SK-N-SH treated with all-trans-retinoic acid at 6 μM for 48 hours (cell line): ENCODE measurements around the gene STAC3.

Experiments
- ATAC-seq: fragments of 200-7000 bp; cut with Tn5 transposase; 3 replicates; pipeline ENCODE4 v1.9.1; 2020; ENCODE audit warnings: mild to moderate bottlenecking, moderate library complexity
- ARNTL ChIP-seq: fragments of 450-650 bp; formaldehyde crosslinking; IDR thresholded peaks from 2 replicates; pipeline ENCODE4 v1.5.0; 2020; ENCODE audit warnings: low read depth, mild to moderate bottlenecking, moderate library complexity, borderline replicate concordance
- BACH2 ChIP-seq: fragments of 250-450 bp; sonication (Bioruptor Pico); IDR thresholded peaks from 2 replicates; pipeline ENCODE4 v1.9.0; 2021; ENCODE audit warnings: mild to moderate bottlenecking, borderline replicate concordance
- CREB5 ChIP-seq: fragments of 250-450 bp; sonication (Bioruptor Pico); IDR thresholded peaks from 2 replicates; pipeline ENCODE4 v1.5.1; 2020; ENCODE audit warnings: low read depth, mild to moderate bottlenecking, moderate library complexity
- CSDC2 ChIP-seq: fragments of 250-450 bp; sonication (Bioruptor Pico); IDR thresholded peaks from 2 replicates; pipeline ENCODE4 v1.5.0; 2020; ENCODE audit warnings: mild to moderate bottlenecking, moderate library complexity
- CSRNP3 ChIP-seq: fragments of 250-450 bp; sonication (Bioruptor Pico); IDR thresholded peaks from 2 replicates; pipeline ENCODE4 v1.5.1; 2021; ENCODE audit warnings: mild to moderate bottlenecking, moderate library complexity
- ESRRG ChIP-seq: fragments of 250-450 bp; sonication (Bioruptor Pico); IDR thresholded peaks from 2 replicates; pipeline ENCODE4 v1.6.1; 2021; ENCODE audit warnings: mild to moderate bottlenecking
- ISL1 ChIP-seq: fragments of 250-450 bp; sonication (Bioruptor Pico); IDR thresholded peaks from 2 replicates; pipeline ENCODE4 v2.1.2; 2022; ENCODE audit warnings: mild to moderate bottlenecking, moderate library complexity
- OSR1 ChIP-seq: fragments of 250-450 bp; sonication (Bioruptor Pico); IDR thresholded peaks from 2 replicates; pipeline ENCODE4 v1.8.0; 2022; ENCODE audit warnings: moderate library complexity, mild to moderate bottlenecking, inconsistent platforms
- PPARA ChIP-seq: fragments of 250-450 bp; sonication (Bioruptor Pico); IDR thresholded peaks from 2 replicates; pipeline ENCODE4 v1.5.0; 2020; ENCODE audit warnings: mild to moderate bottlenecking, borderline replicate concordance
- TCF4 ChIP-seq: fragments of 250-450 bp; sonication (Bioruptor Pico); IDR thresholded peaks from 2 replicates; pipeline ENCODE4 v1.8.0; 2021; ENCODE audit warnings: mild to moderate bottlenecking, moderate library complexity, borderline replicate concordance
- TOX ChIP-seq: fragments of 250-450 bp; sonication (Bioruptor Pico); IDR thresholded peaks from 2 replicates; pipeline ENCODE4 v1.8.0; 2021; ENCODE audit warnings: mild to moderate bottlenecking, moderate library complexity, borderline replicate concordance
- ZC3H10 ChIP-seq: fragments of 250-450 bp; sonication (Bioruptor Pico); IDR thresholded peaks from 2 replicates; pipeline ENCODE4 v1.5.1; 2021; ENCODE audit warnings: mild to moderate bottlenecking, moderate library complexity
- ZFP3 ChIP-seq: fragments of 250-450 bp; sonication (Bioruptor Pico); IDR thresholded peaks from 2 replicates; pipeline ENCODE4 v1.5.0; 2020; ENCODE audit warnings: mild to moderate bottlenecking, moderate library complexity
- ZFP30 ChIP-seq: fragments of 450-650 bp; formaldehyde crosslinking; IDR thresholded peaks from 2 replicates; pipeline ENCODE4 v1.5.0; 2022; ENCODE audit warnings: mild to moderate bottlenecking, moderate library complexity
- ZNF565 ChIP-seq: fragments of 450-650 bp; formaldehyde crosslinking; conservative IDR thresholded peaks from 2 replicates; pipeline ENCODE4 v1.5.0; 2020; ENCODE audit warnings: low read depth, mild to moderate bottlenecking, moderate library complexity
- ZNF8 ChIP-seq: fragments of 450-650 bp; formaldehyde crosslinking; IDR thresholded peaks from 2 replicates; pipeline ENCODE4 v1.5.0; 2020; ENCODE audit warnings: mild to moderate bottlenecking, moderate library complexity
- TF ChIP-seq, protein P1 (sequence below): fragments of 250-450 bp; sonication (Bioruptor Pico); IDR thresholded peaks from 2 replicates; pipeline ENCODE4 v1.8.0; 2021; ENCODE audit warnings: low read depth, mild to moderate bottlenecking, moderate library complexity, borderline replicate concordance
- TF ChIP-seq, protein P2 (sequence below): fragments of 250-450 bp; sonication (Bioruptor Pico); IDR thresholded peaks from 2 replicates; pipeline ENCODE4 v1.8.0; 2020; ENCODE audit warnings: mild to moderate bottlenecking, moderate library complexity, borderline replicate concordance

The STAC3 gene

DNA sequence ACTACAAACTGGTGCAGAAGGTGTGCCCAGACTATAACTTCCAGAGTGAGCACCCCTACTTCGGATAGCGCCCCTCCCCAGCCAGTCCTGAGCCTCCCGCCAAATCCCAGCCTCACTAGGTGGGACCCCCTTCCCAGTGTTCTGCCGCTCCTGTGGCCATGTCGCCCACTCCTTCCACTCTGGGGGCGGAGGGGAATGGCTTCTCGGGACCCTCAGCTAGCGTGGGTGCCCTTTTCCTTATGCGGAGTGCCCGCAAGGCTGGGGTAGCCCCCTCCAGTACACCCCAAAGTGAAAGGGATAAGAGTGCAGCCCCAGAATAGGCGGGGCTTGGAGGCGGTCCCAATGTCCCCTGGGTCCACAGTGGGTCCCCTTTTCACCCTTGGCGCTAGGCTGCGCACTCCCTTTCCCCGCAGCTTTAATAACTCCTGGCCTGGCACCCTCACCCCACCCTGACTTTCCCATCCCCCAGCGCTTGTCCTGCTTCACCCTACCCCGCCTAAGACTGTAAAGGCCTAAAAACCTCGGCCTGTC is 25.2 kb downstream of the STAC3 start:
- TF ChIP-seq ISL1: no peak
- no peak for TF ChIP-seq CSDC2
- TF ChIP-seq, protein P1, sequence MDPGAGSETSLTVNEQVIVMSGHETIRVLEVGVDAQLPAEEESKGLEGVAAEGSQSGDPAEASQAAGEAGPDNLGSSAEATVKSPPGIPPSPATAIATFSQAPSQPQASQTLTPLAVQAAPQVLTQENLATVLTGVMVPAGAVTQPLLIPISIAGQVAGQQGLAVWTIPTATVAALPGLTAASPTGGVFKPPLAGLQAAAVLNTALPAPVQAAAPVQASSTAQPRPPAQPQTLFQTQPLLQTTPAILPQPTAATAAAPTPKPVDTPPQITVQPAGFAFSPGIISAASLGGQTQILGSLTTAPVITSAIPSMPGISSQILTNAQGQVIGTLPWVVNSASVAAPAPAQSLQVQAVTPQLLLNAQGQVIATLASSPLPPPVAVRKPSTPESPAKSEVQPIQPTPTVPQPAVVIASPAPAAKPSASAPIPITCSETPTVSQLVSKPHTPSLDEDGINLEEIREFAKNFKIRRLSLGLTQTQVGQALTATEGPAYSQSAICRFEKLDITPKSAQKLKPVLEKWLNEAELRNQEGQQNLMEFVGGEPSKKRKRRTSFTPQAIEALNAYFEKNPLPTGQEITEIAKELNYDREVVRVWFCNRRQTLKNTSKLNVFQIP (CRISPR knock-in tag): no peak
- TF ChIP-seq, protein P2, sequence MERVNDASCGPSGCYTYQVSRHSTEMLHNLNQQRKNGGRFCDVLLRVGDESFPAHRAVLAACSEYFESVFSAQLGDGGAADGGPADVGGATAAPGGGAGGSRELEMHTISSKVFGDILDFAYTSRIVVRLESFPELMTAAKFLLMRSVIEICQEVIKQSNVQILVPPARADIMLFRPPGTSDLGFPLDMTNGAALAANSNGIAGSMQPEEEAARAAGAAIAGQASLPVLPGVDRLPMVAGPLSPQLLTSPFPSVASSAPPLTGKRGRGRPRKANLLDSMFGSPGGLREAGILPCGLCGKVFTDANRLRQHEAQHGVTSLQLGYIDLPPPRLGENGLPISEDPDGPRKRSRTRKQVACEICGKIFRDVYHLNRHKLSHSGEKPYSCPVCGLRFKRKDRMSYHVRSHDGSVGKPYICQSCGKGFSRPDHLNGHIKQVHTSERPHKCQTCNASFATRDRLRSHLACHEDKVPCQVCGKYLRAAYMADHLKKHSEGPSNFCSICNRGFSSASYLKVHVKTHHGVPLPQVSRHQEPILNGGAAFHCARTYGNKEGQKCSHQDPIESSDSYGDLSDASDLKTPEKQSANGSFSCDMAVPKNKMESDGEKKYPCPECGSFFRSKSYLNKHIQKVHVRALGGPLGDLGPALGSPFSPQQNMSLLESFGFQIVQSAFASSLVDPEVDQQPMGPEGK (CRISPR knock-in tag): no peak
- TF ChIP-seq ESRRG (CRISPR knock-in tag): no peak
- no peak for TF ChIP-seq CSRNP3 (CRISPR knock-in tag)
- ATAC-seq: no peak

GRCh38 chr12:57224973-57225679 is 25.9 kb downstream of the STAC3 start:
- no peak for ATAC-seq
- TF ChIP-seq, protein P1 (CRISPR knock-in tag): no peak
- TF ChIP-seq CREB5 (CRISPR knock-in tag) (no peak), ARNTL (no peak), OSR1 (CRISPR knock-in tag) (no peak), PPARA (no peak), ISL1 (no peak), ZFP30 (CRISPR knock-in tag) (no peak), TOX (CRISPR knock-in tag) (no peak), CSRNP3 (CRISPR knock-in tag) (no peak), ZNF565 (CRISPR knock-in tag) (no peak), ZC3H10 (no peak), ZNF8 (CRISPR knock-in tag) (no peak), ZFP3 (no peak)

GRCh38 chr12:57224278-57224972 is 26.6 kb downstream of the STAC3 start:
- no peak for TF ChIP-seq ESRRG (CRISPR knock-in tag)
- TF ChIP-seq ZC3H10: no peak
- TF ChIP-seq ZNF8 (CRISPR knock-in tag): no peak
- TF ChIP-seq CSRNP3 (CRISPR knock-in tag): no peak
- TF ChIP-seq ZFP30 (CRISPR knock-in tag): no peak
- TF ChIP-seq ARNTL: no peak
- TF ChIP-seq BACH2 (CRISPR knock-in tag): no peak
- TF ChIP-seq CREB5 (CRISPR knock-in tag): no peak
- TF ChIP-seq ISL1: no peak
- TF ChIP-seq ZFP3: no peak
- no peak for TF ChIP-seq CSDC2
- no peak for TF ChIP-seq TCF4 (CRISPR knock-in tag)
- ATAC-seq: no peak
